GM12878 (cell line): ENCODE results near the gene COPRS. TPM values are rescaled to one million over a fixed set of nuclear protein-coding genes. Genes with fewer than 3 reads are reported as not detected.

Experiments used
- ATAC-seq: fragments of 200-7000 bp; cut with Tn5 transposase; 3 replicates; pipeline ENCODE4 v1.9.1; 2020; ENCODE audit warnings: mild to moderate bottlenecking, moderate library complexity
- BruUV-seq: library from RNA; stranded (reverse); fragments of 400-500 nt; replicated peaks from 2 replicates; lab custom pipeline; 2021; lab: Mats Ljungman, UMichigan
- CTCF ChIA-PET: fragments of 300-600 bp; sonication (Branson Sonifier 250); formaldehyde crosslinking; extraction: SDS; loops from one replicate; lab custom pipeline; 2021; ENCODE audit warnings: inconsistent platforms; lab: Yijun Ruan, JAX
- POLR2A ChIA-PET: fragments of 350-600 bp; formaldehyde crosslinking; extraction: SDS; loops from one replicate; lab custom pipeline; 2021; ENCODE audit warnings: inconsistent platforms; lab: Charles Lee
- RAD21 ChIA-PET: fragments of 300-600 bp; sonication (Branson Sonifier 250); formaldehyde crosslinking; loops from one replicate; lab custom pipeline; 2023; ENCODE audit warnings: antibody characterized with exemption; ENCODE audit not compliant: unreplicated experiment; lab: Charles Lee
- SMC1A ChIA-PET: fragments of 300-600 bp; sonication (Branson Sonifier 250); formaldehyde crosslinking; loops from one replicate; lab custom pipeline; 2023; ENCODE audit not compliant: unreplicated experiment, uncharacterized antibody; lab: Charles Lee
- DNase-seq: peaks from one replicate; pipeline ENCODE4 v3.0.0-alpha.2; 2011; ENCODE audit warnings: low read depth, low spot score
- FAIRE-seq: peaks from 3 replicates; lab custom pipeline; 2011; peaks lifted over from hg19 to GRCh38; lab: Jason Lieb, UNC
- H2AFZ ChIP-seq: 2 replicates; pipeline ENCODE4 v1.6.0; 2011; ENCODE audit warnings: low read depth, low read length, control low read depth; ENCODE audit not compliant: control insufficient read depth
- H3K27ac ChIP-seq: 2 replicates; pipeline ENCODE4 v1.5.1; 2011; ENCODE audit warnings: control low read depth; ENCODE audit not compliant: control insufficient read depth, insufficient read depth
- H3K27me3 ChIP-seq, 2 experiments: replicated peaks in 1 of 2; 2 replicates each; pipeline versions ENCODE4 v1.6.0 to v1.6.1; 2011; ENCODE audit warnings: low read length in 1 of 2; ENCODE audit not compliant: control insufficient read depth in 2 of 2, insufficient read depth in 2 of 2
- H3K36me3 ChIP-seq, 2 experiments: 2 replicates each; pipeline ENCODE4 v1.5.1; 2011; ENCODE audit warnings: low read length in 1 of 2; ENCODE audit not compliant: control insufficient read depth in 2 of 2, insufficient read depth in 2 of 2
- H3K4me1 ChIP-seq: 2 replicates; pipeline ENCODE4 v1.6.1; 2011; ENCODE audit warnings: mild to moderate bottlenecking, low read length, moderate library complexity, mixed read lengths; ENCODE audit not compliant: control insufficient read depth, insufficient read depth
- H3K4me2 ChIP-seq: 2 replicates; pipeline ENCODE4 v1.6.0; 2011; ENCODE audit warnings: control low read depth; ENCODE audit not compliant: control insufficient read depth, insufficient read depth
- H3K4me3 ChIP-seq: fragments of 200-600 bp; sonication (generic); 2 replicates; pipeline ENCODE4 v1.5.1; 2016
- H3K79me2 ChIP-seq: 2 replicates; pipeline ENCODE4 v1.6.0; 2011; ENCODE audit warnings: low read length; ENCODE audit not compliant: control insufficient read depth, insufficient read depth
- H3K9ac ChIP-seq: 2 replicates; pipeline ENCODE4 v1.8.0; 2011; ENCODE audit warnings: low read length, control low read depth, mixed read lengths; ENCODE audit not compliant: control insufficient read depth, insufficient read depth
- H3K9me3 ChIP-seq: replicated peaks from 3 replicates; pipeline ENCODE4 v1.5.1; 2011; ENCODE audit warnings: mild to moderate bottlenecking, low read length; ENCODE audit not compliant: control insufficient read depth, insufficient read depth
- H4K20me1 ChIP-seq: 2 replicates; pipeline ENCODE4 v1.6.0; 2011; ENCODE audit not compliant: control insufficient read depth, insufficient read depth
- BACH1 ChIP-seq: fragments of 450-650 bp; IDR thresholded peaks from 2 replicates; pipeline ENCODE4 v1.6.1; 2017; ENCODE audit warnings: mild to moderate bottlenecking, borderline replicate concordance
- CEBPZ ChIP-seq: fragments of 150-350 bp; IDR thresholded peaks from 2 replicates; pipeline ENCODE4 v1.6.1; 2016; ENCODE audit warnings: low read depth, low read length
- ETV6 ChIP-seq, 2 experiments: fragments of 450-650 bp in 1 of 2; IDR thresholded peaks in 1 of 2; conservative IDR thresholded peaks in 1 of 2; 2 replicates each; pipeline ENCODE4 v1.6.1; 2014; ENCODE audit warnings: antibody characterized with exemption in 1 of 2, borderline replicate concordance in 1 of 2, low read depth in 1 of 2, mild to moderate bottlenecking in 1 of 2, moderate library complexity in 1 of 2
- HCFC1 ChIP-seq: fragments of 150-350 bp; IDR thresholded peaks from 2 replicates; pipeline ENCODE4 v1.6.1; 2014; ENCODE audit warnings: low read length
- KDM1A ChIP-seq: fragments of 200-600 bp; sonication (generic); IDR thresholded peaks from 2 replicates; pipeline ENCODE4 v1.6.1; 2016; ENCODE audit warnings: borderline replicate concordance
- REST ChIP-seq: IDR thresholded peaks from 2 replicates; pipeline ENCODE4 v1.6.1; 2012; ENCODE audit warnings: mild to moderate bottlenecking, low read depth, low read length
- TCF3 ChIP-seq: IDR thresholded peaks from 2 replicates; pipeline ENCODE4 v1.6.1; 2012; ENCODE audit warnings: low read depth, mild to moderate bottlenecking, low read length, borderline replicate concordance; ENCODE audit not compliant: insufficient read depth
- ZNF622 ChIP-seq: fragments of 450-650 bp; IDR thresholded peaks from 2 replicates; pipeline ENCODE4 v1.6.1; 2017; ENCODE audit warnings: mild to moderate bottlenecking, inconsistent platforms
- WGBS: methylation state at CpG from one replicate; pipeline ENCODE4 v1.1.6; 2016; ENCODE audit warnings: low lambda C conversion rate; ENCODE audit not compliant: insufficient replicate concordance, insufficient coverage; ENCODE audit errors: missing lambda C conversion rate; 5-methylcytosine and 5-hydroxymethylcytosine counted together
- in situ Hi-C: fragments of 300-500 bp; cut with MboI; formaldehyde crosslinking; loops from 9 replicates; pipeline ENCODE4 v1.14.3; 2018; ENCODE audit warnings: mixed read lengths
- intact Hi-C: fragments of 100-400 bp; cut with micrococcal nuclease; formaldehyde crosslinking; loops from one replicate; pipeline ENCODE4 v1.14.2; 2022; ENCODE audit not compliant: unreplicated experiment
- polyA plus RNA-seq, 11 experiments: library from polyadenylated mRNA; depleted of rRNA in 4 of 11; unstranded in 6 of 11; stranded (reverse) in 5 of 11; fragments of >200 nt; fragmentation: Nextera tagmentation in 4 of 11; fragmentation: Illumina TruSeq in 1 of 11; extraction: Ambion mirVana in 4 of 11; extraction: Trizol in 1 of 11; gene quantifications; 1 replicate in 1 of 11; 2 replicates in 10 of 11; pipeline versions ENCODE4 v1.2.1 to v1.2.3, GENCODE V29; 2011 to 2016; ENCODE audit warnings: inconsistent platforms in 2 of 11, missing spikeins in 2 of 11, low read depth in 1 of 11
- total RNA-seq, 4 experiments: library from RNA; depleted of rRNA in 3 of 4; stranded (reverse); fragments of >200 nt in 3 of 4; fragmentation: Illumina TruSeq in 1 of 4; extraction: Trizol in 1 of 4; gene quantifications; 2 replicates each; pipeline versions ENCODE4 v1.2.1 to v1.2.3, GENCODE V29; 2013 to 2021

Gene COPRS
- total and polyA plus RNA-seq, 10 of the 15 experiments (the other 5 are each of a cell fraction or from before 2014, with no cell fraction given) = 6.3 to 41.9 (median 31.4) TPM

GRCh38 chr17:31854672-31855071 is 4.4 kb downstream of the COPRS start:
- ChIA-PET CTCF (no interaction called here), RAD21 (no interaction called here), POLR2A (interaction anchor here (0.6 kb wide), 4 partner anchors 12 to 918 kb away, joined by 3 to 8 read pairs (median 3); no protein-coding TSS in a partner anchor), SMC1A (interaction anchor here (1.7 kb wide), 1 partner anchor 53 kb away, joined by 4 read pairs; no protein-coding TSS in a partner anchor)
- Histone ChIP-seq H3K4me2 (no peak overlapping the region), H3K36me3 (no peaks in the 10 kb centered on the region), H3K4me1 (peaks cover 7% of the 10 kb centered on the region; the same call in 1 of the 2 replicates), H3K9ac (no peak overlapping the region), H3K79me2 (no peaks in the 10 kb centered on the region; the same call in 1 of the 2 replicates), H4K20me1 (no peaks in the 10 kb centered on the region), H3K27ac (no peak overlapping the region), H3K27me3 (no peaks in the 10 kb centered on the region), H2AFZ (no peak overlapping the region), H3K9me3 (no peaks in the 10 kb centered on the region), H3K4me3 (no peak overlapping the region)
- in situ Hi-C loops = no loop called here
- DNase-seq (no peak), FAIRE-seq (no peak), ATAC-seq (no peak)
- WGBS = 100% methylated on average over 2 of the region's 2 CpGs
- TF ChIP-seq BACH1 (no peak), ETV6 (conservative IDR thresholded peaks at IDR 0.05 in 1 of 2, IDR thresholded peaks at IDR 0.05 in 1 of 2; ENCODE audit: borderline replicate concordance in 1 of 2, low read depth in 1 of 2) (no peak), HCFC1 (no peak), REST (no peak), TCF3 (no peak), ZNF622 (no peak), KDM1A (no peak), CEBPZ (no peak)
- no TSS peak for BruUV-seq
- intact Hi-C loops = no loop called here
